GM20000 (cell line): Measurements from ENCODE around the gene CFAP65.

Source experiments
- DNase-seq: peaks from one replicate; pipeline ENCODE4 v3.0.0; 2012; ENCODE audit warnings: low spot score
- CTCF ChIP-seq: IDR thresholded peaks from 2 replicates; pipeline ENCODE4 v1.5.1; 2012; ENCODE audit warnings: mild to moderate bottlenecking, control low read depth; ENCODE audit errors: extremely low read depth, missing control alignments

The CFAP65 gene

DNA sequence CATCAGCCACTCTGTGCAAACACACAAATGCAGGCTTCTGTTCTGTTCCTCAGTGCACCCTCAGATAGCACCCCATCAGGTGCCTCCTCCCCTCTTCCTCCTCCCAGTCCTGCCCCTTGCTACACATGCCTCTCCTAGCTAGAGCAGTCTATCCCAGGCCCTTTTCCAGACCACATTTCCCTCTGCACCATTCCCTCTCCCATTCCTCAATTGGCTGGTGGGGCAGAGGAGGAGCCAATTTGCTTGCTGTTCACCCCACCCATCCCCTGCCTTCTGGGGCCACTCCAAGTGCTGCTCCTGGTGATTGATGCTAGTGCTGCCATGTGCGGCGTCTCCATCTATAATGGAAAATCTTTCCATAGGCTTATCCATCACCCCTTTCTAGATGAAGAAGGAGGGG is 5.4 kb downstream of the CFAP65 start:
- DNase-seq: no peak
- no peak for TF ChIP-seq CTCF

DNA sequence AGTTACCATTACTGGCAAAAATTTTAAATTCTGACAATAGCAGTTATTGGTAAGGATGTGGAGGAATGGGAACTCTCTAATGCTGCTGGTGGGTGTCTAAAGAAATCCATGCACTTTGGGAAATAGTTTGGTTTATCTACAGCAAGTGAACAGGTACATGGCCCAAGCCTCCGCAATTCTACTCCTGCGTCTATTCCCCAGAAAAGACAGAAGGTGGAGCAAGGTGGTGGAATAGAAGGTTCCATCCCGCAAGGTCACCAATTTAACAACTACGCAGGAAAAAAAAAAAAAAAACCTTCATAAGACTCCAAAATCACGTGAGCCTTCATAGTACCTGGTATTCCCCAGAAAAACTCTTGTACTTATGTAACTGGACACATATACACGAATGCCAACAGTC is 6.5 kb downstream of the CFAP65 start:
- TF ChIP-seq CTCF: no peak
- DNase-seq: no peak

GRCh38 chr2:219032051-219032745 is 9.1 kb downstream of the CFAP65 start:
- no peak for TF ChIP-seq CTCF
- no peak for DNase-seq

DNA sequence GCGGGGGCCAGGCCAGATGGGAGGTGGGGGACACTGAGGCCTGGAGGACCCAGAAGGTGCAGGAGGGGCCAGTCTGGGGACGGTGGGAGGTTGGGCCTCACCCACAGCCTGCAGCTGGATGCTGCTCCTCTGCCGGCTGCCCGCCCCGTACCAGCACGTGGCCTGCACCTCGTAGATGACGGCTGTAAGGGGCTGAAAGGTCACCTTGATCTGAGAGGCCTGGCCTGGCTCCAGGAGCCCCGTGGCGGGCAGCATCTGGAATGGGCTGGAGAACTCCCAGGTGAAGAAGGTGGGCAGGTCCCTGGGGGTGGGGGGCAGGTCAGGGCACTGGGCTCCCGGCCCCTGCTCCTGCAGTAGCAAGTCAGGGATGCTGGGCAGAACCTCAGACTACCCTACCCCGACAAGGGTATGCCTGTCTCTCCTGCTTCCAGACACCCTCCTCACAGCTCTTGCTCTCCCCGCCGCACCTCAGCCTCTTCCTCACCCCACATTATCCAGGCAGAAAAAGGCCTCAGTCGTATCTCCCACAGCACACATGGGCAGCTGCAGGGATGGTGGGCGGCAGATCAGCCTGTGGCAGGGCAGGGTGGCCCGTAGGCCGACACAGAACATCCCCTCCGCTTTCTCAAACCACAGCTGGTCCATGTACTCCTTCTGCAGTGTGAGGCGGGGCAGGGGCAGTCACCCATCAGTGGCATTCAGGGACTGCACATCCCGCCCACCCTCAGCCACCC is 10.1 kb downstream of the CFAP65 start:
- no peak for TF ChIP-seq CTCF
- no peak for DNase-seq

GRCh38 chr2:219030177-219030940 is 11.0 kb downstream of the CFAP65 start:
- TF ChIP-seq CTCF: no peak
- no peak for DNase-seq

GRCh38 chr2:219029829-219030165 is 11.5 kb downstream of the CFAP65 start:
- DNase-seq: peak; percentile 84
- peak; percentile 93 for TF ChIP-seq CTCF
